Stimulated activated CD4-positive, alpha-beta T cell treated with anti-CD3 and anti-CD28 coated beads, Interleukin-4, amount 100 ng/mL, for 48 hours (primary cell): Measurements from ENCODE around the gene APOD.

Experiments
- DNase-seq, 2 donors: peaks; one replicate each; pipeline ENCODE4 v3.0.0-alpha.2; 2020; ENCODE audit warnings: low read depth in 2 of 2

The APOD gene

GRCh38 chr3:195587824-195588223 lies 4.1 kb upstream of the APOD start:
- no peak for DNase-seq

GRCh38 chr3:195587406-195587805 lies 3.7 kb upstream of the APOD start:
- no peak for DNase-seq

- DNase-seq: no peak
These were observed 767 bp upstream of the APOD start for GRCh38 chr3:195584543-195584870.

GRCh38 chr3:195582947-195583346 lies 793 bp downstream of the APOD start:
- DNase-seq: no peak

- DNase-seq: no peak
These were observed 2.8 kb downstream of the APOD start for GRCh38 chr3:195580744-195581443.

- no peak for DNase-seq
These were observed 4.5 kb downstream of the APOD start for GRCh38 chr3:195579281-195579680.

GRCh38 chr3:195578565-195578964 lies 5.2 kb downstream of the APOD start:
- DNase-seq: no peak

GRCh38 chr3:195577645-195578177 lies 6.0 kb downstream of the APOD start:
- DNase-seq: no peak

GRCh38 chr3:195574497-195575304 lies 9.0 kb downstream of the APOD start:
- DNase-seq: no peak

GRCh38 chr3:195573611-195574496 lies 9.9 kb downstream of the APOD start:
- no peak for DNase-seq

- no peak for DNase-seq
These were observed 12.4 kb downstream of the APOD start for GRCh38 chr3:195571361-195571760.

- no peak for DNase-seq
These were observed 12.8 kb downstream of the APOD start for GRCh38 chr3:195570912-195571311.

GRCh38 chr3:195570344-195570743 lies 13.4 kb downstream of the APOD start:
- no peak for DNase-seq

GRCh38 chr3:195568630-195569029 lies 15.1 kb downstream of the APOD start:
- no peak for DNase-seq

GRCh38 chr3:195566797-195567196 lies 16.9 kb downstream of the APOD start:
- no peak for DNase-seq

GRCh38 chr3:195565716-195566115 lies 18.0 kb downstream of the APOD start:
- DNase-seq: no peak

GRCh38 chr3:195563317-195563716 lies 20.4 kb downstream of the APOD start:
- no peak for DNase-seq

GRCh38 chr3:195559723-195560409 lies 23.9 kb downstream of the APOD start:
- no peak for DNase-seq

- DNase-seq: no peak
These were observed 25.1 kb downstream of the APOD start for GRCh38 chr3:195558602-195559001.

- no peak for DNase-seq
These were observed 26.4 kb downstream of the APOD start for GRCh38 chr3:195557322-195557721.

GRCh38 chr3:195556390-195556789 lies 27.4 kb downstream of the APOD start:
- DNase-seq: no peak

- no peak for DNase-seq
These were observed 28.6 kb downstream of the APOD start for GRCh38 chr3:195555110-195555509.
